ENCODE data around the gene MYBBP1A.

Gene MYBBP1A

GRCh38 chr17:4498461-4499397 is 56.5 kb downstream of the MYBBP1A start, which contains the start of gene SPNS2:
TSS of gene SPNS2 (plus strand) at chr17:4498881. CDS start at chr17:4499048, 167 bp downstream.
- DNase-seq, result peak; percentile 73

DNA sequence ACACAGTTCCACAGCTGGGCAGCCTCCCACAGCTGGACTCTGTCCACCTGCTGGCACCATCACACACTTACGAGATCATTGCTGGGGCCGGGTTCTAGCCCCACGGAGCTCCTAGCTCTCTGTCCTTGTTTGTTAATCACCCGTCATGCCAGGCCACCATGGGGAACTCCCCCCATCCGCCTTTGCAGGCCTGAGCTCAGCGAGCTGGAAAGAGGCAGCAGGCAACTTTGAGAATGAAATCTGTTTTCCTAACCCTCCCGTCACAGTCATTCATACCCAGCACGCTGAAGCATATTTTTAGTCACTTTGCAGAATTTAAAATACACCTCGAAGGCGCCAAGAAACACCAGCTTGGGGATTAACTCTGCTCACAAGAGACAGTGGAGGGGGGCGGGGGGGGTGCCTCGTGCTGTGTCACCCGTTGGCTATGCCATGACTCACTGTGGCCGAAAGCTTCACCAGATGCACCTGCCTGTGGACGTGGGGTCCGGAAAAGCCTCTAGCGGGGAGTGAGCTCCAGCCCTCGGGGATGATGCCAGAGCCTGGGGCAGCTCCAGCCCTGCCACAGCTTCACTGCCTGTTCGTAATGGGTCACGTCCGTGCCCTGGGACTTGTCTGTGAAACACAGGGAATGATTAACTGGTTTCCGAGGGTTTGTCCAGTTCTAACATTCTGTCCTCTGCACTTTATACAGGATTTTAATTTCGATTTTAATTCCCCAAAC is 57.9 kb downstream of the MYBBP1A start:
- no peak for DNase-seq

DNA sequence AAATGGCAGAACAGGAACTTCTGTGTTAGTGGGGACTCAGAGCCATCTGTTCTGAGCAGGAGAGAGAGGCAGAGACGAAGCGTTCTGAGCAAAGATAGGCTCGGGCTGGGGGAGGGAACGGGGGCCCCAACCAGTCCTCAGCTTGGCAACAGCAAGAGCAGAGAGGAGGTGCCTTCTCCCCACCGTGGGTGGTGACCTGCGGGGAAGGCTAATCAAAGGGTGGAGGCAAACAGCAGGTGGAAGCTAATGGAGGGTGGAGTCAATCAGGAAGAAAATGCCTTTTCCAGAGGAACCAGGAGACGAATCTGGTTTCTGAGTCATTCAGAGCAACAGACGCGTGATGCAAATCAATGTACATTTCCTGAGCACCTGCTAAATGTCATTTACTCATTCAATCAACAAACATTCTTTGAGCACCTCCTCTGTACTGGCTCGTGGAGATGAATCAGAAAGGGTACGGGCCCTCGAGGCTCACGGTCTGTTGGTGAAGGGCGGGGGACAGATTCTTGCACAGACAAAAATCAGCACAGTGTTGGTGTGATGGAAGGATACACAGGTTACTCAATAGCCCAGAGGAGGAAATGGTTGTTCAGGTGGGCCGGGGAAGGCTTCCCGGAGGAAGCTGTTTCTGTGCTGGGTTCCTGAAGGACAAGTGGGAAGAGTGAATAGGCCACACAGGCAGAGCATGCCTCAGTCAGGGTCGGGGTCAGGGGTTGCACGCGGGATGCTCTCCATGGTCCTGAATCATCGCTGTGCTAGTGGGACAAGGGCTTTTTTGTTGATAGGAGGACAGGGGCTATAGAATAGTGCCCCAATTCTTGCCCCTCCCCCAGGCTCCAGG is 62.2 kb downstream of the MYBBP1A start:
- peak; percentile 35 for DNase-seq

DNA sequence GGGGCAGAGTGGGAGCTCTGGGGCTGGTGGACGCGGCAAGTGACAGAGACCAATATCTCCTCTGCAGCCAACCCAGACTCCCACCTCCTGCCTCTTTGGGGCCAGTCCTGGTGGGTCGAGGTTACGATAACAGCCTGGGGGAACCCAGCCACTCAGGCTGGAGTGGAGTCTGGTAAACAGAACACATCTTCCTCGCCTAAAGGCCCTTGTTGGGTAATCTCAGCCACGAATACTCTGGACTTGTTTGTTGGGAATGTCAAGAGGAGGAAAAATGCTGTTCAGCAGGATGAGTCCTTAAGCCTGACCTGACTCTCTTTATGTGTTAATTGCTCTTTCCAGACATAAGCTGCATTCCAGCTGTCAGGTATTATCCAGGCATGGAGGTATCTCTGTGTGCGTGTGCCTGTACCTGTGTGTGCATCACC is 64.5 kb downstream of the MYBBP1A start:
- DNase-seq, result no peak

- DNase-seq, result no peak
Measured at GRCh38 chr17:4490109-4490591, 65.0 kb downstream of the MYBBP1A start.

- no peak for DNase-seq
Measured at GRCh38 chr17:4488989-4489595, 66.1 kb downstream of the MYBBP1A start.
